Limb (tissue), 2 donors: Measurements from ENCODE around the gene ATP2C2.
"Not testable (repeated sequence)": the region's sequence is repeated elsewhere in the genome, so short reads cannot be mapped to it uniquely, and the experiment has no call there.

Experiments used
- DNase-seq, 2 donors: peaks; one replicate each; pipeline ENCODE4 v3.0.0-alpha.2; 2016; ENCODE audit errors: extremely low spot score in 2 of 2

The ATP2C2 gene

DNA sequence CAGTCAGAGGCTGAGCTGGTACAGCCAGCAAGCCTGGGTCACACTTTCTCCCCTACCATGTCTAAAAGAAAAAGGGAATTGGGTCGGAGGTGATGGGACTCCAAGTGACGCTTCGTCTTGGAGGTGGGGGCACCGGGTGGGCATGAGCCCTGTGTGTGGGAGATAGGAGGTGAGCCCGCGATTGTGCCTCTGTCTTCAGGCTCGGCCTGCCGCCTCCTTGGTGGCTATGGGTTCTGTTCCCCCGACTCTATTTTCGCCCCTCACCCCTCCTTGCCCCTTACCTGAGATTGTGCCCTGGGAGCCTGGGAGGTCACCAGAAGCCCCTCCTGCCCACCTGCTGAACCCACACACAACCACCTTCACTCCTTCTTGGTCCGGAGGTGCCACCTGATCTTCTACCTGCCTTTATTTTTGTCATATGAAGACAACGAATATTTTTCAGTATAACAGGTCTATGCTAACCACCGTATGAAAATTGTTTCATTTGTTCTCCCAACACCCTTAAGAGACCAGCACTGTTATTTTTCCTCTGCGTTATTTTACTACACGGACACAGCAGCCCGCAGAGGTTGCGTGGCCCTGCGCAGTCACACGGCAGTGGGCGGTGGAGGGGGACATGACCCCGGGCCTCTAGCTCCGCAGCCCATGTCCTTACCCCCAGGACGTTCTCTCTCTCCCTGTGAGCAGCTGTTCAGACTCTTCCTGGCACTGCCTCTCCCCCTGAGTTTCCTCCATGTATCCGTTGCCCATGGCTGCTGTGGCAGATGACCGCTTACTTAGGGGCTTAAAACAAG, 49.9 kb downstream of the ATP2C2 start:
- DNase-seq = no peak

DNA sequence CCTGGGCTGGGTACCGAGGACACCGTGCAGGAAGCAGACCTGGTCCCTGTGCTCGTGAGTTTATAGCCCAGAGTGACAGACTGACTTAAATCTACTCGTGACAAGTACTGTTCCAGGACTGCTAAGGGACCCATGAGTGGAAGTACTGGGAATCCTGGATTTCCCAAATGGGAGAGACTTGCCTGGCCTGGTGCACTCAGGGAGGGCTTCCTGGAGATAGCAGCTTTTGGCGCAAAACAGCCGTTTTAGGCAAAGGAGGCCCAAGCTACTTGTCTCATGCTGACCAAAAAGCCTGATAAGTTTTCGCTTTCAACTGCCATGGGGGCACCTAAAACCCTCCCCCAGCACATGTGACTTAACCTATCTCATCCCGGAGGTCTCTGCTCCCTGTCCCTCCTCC, 51.4 kb downstream of the ATP2C2 start:
- DNase-seq = no peak

DNA sequence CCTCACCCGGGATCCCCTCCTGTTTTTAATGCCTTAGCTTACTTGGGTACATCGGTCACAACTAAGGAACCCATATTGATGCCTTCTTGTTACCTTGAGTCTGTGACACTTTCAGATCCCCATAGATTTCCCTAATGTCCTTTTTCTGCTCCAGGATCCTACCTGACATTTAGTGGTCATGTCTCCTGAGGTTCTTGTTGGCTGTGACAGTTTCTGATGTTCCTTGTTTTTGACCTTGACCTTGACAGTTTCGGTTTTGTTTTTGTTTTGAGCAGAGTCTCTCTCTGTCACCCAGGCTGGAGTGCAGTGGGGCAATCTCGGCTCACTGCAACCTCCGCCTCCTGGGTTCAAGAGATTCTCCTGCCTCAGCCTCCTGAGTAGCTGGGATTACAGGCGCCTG, 52.2 kb downstream of the ATP2C2 start:
- not testable (repeated sequence) for DNase-seq

DNA sequence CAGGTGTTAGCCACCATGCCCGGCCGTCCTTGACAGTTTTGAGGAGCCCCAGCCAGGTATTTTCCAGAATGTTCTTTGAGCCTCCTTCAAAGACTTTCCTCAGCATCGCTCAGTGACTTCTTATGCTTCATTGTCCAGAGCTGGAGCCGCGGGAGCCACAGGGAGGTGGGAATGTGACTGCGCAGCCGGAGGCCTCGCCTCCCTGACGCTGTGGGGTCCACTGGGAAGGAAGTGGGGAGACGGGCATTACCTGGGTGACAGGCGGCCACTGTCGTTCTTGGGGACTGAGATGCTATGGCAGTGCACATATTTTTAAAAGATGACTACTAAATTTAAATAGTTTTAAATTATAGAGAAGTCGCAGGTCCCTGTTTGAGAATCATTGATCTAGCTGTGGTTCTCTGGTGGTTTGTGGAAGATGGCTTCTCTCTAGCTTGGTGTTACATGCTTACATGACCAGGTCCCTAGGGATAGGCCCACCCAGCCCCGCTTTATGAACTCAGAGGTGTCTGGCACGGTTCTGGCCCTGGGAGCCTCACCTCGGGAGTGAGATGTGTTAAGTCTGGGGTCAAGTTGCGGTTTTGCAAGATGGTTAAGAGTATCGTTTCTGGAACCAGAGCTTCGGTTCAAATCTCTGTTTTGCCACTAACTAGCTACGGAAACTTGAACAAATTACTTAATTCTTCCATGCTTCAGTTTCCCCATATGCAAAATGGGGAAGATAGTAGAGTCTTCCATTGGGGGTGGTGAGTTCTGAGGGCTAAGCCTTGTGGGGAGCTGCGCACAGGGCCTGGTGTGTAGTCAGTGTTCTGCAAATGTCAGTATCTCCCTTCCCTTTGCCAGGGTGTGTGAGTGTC, 53.0 kb downstream of the ATP2C2 start:
- no peak for DNase-seq

DNA sequence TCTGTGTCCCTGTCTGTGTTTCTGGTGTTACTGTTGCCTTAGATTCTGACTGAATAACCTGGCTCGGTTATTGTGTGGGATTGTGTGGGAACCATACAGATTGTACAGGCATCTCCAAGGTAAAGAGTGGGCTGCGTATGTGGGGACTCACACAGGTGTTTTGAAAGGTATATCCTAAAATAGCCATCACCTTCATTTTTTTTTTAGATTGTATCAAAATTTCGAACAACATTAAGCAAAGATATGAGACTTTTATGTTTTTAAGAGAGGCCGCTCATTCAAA, 53.5 kb downstream of the ATP2C2 start:
- DNase-seq = no peak

DNA sequence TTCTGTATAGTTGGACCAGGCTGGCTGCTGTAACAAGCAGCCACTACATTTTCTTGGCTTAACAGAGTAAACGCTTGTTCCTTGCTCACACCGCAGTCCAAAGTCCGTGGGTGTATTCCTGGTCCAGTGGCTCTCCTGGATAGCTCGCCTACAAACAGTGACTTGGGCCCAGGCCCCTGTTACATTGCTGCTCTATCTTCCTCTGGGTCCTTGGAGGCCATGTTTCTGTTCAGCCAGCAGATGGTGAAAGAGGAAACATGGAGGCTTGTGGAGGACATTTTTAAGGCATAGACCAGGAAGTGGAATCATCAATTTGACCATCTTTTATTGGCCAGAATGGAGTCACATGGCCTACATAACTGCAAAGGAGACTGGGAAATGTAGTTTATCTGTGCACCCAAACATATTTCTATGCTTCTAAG, 55.1 kb downstream of the ATP2C2 start:
- DNase-seq = no peak

DNA sequence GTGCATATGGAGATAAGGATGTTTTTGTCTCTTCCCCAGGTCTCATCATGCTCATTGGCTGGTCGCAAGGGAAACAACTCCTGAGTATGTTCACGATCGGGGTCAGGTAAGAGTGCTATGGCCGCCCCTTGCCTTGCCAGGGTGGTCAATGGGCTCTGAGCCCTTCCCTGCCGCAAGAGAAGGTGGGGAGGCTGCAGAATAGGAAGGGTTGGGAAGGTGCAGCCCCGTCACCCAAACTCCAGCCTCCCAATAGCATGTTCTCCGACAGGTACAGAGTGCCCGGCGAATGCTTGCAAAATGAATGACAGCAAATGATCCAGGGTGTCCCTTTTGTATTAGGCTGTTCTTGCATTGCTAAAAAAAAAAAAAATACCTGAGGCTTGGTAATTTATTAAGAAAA, 57.4 kb downstream of the ATP2C2 start:
- no peak for DNase-seq

DNA sequence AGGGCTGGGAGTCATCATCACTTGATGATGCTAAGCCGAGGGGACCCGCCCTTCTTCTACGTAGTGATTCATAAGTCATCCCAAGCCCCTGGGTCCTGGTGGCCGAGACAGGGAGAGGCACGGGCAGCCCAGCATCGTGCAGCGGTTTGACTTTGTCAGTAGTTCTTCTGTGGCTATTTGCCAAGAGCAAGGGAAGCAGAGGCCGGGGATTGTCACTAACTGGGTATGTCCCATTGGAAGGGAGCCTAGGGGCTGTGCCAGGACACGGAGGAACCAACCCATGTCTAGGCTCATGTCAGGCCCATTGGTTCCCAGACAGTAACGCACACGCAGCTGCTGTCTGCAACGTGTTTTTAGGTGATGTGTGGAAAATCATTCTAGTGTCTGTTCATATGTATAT, 58.5 kb downstream of the ATP2C2 start:
- DNase-seq = no peak

DNA sequence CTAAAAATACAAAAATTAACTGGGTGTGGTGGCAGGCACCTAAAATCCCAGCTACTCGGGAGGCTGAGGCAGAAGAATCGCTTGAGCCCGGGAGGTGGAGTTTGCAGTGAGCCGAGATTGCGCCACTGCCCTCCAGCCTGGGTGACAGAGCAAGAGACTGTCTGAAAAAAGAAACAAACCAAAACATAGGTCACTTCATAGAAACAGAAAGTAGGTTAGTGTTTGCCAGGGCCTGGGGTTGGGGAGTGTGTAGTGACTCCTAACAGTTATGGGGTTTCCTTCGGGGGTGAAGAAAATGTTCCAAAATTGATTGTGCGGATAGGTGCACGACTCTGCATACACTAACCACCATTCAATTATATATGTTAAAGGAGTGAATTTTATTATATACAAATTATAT, 59.2 kb downstream of the ATP2C2 start:
- DNase-seq = no peak

DNA sequence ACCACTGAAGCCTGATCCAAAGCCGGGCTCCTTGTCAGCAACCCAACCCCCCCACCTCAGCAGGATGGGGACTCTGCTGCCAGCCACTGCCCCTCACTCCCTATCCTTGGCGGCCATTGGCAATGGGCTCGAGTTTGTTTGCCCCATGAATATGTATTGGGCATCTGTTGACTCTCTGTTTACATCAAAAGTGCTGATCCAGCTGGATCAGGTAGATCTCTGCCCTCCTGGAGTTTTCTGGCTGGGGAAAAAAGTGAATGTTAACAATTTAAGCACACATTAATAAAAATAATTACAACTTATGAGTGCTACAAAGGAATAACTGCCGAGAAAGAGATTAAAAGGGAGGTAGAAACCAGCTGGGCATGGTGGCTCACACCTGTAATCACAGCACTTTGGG, 62.5 kb downstream of the ATP2C2 start:
- no peak for DNase-seq

DNA sequence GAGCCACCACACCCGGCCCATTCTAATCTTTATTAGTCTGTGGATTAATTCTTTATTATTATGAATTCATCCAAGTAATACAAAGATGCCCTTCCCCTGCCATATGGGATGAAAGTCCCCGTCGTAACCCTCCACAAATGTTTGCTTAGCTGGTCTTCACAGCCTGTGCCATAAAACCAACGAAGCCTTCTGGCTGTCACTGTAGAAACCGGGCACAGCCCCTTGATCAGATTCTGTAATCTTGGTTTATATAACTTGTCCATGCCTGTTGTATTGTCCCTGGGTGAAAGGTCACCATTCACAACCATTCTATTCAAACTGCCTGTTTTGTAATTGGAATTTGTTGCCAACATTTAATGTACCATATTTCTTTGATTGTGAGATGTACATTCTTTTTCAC, 66.5 kb downstream of the ATP2C2 start:
- DNase-seq = no peak

DNA sequence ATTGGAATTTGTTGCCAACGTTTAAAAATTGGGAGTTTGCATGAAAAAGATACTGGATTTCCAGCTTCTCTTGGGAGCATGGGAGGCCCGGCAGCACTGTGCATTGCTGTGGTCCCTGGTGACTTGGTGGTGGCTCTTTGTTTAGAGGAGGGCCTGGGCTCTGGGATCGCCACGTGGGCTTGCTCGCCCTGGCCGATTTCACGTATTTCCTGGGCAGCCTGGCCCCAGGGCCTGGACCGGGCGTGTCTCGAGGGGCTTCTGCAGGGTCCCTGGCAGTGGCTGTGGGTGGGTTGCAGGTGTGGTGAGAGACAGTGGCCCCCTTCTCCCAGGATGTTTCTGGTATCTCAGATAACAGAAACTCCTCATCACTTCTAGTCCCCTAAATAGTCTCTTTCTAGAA, 67.9 kb downstream of the ATP2C2 start:
- no peak for DNase-seq

DNA sequence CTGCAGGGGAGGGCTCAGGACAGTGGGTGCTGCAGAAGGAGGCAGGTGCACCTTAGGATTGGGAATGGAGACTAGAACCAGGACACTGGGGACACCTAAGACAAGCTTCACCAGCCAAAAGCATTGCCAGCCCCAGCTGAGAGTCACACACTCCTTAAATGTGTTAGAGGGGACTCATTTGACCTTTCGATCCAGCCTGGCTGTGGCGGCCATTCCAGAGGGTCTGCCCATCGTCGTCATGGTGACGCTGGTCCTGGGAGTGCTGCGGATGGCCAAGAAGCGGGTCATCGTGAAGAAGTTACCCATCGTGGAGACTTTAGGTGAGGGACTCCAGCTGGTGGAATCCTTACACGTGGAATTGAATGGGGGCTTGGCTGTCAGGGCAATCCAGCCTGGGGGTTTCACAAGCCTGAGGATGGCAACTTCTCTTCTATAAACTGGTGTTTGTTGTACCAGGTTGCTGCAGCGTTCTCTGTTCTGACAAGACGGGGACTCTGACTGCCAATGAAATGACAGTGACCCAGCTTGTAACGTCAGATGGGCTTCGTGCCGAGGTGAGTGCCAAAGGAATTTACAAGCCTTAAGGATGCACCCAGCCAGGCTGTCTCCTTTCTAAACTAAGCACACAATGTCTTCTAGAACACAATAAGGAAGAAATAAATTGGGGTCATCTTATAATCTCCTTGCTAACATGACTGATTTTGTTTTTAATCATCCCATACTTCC, 70.8 kb downstream of the ATP2C2 start:
- no peak for DNase-seq

DNA sequence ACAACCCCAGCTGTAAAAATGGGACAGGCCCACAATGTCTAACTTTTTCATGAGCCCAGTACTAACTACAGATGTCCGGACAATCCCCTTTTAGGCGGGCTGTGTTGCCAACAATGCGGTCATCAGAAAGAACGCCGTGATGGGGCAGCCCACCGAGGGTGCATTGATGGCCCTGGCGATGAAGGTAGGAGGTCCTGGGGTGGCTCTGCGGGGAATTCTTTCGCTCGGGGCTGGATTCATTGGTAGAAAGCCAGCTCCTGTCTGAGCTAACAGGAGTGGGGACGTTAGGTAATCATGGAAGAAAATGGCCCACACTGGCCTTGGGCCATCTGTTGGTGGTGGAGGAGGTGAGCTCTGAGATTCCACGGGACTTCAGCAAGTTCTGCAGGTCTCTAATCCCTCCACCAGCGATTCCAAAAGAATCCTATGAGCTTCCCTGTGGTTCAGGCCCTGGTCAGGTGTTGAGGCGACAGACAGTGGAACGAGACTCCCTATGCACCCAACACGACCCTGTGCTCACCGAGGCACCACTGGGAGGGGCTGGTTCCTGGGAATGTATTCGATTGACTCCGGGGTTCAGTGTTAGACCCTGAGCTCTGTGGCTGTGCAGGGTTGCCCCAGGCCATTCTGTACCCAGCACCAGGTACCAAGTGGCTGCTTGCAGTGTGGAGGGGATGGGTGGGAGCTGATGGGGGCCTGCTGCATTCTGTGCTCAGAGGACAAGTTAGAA, 74.2 kb downstream of the ATP2C2 start:
- DNase-seq = no peak

DNA sequence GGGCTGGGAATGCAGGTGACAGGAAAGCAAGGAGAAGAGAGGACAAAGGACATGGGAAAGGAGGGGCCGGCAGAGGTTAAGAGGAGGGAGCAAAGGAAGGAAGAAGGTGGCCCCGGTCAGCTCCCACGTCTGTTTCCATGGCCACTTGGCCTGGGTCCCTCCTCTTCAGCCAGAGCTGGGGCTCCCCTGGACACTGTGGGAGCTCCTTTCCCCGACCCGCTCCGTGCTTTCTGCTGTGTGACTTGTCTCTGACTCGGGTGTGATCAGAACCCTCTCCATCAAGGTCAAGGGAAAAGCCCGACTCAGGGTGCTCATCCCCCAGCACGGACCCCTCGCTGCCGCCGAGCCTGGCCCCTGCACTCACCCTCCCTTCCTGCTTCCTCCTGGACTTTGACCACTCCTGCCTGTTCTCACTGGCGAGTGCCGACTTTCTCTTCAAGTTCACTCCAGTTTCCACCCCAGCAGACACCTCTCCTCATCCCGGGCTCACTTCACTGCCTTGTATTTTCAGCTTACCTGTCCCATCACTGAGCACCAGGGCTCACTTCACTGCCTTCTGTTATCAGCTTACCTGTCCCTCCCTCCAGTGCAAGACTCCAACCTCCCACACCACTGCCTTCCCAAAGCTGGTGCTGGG, 74.9 kb downstream of the ATP2C2 start:
- DNase-seq = no peak

DNA sequence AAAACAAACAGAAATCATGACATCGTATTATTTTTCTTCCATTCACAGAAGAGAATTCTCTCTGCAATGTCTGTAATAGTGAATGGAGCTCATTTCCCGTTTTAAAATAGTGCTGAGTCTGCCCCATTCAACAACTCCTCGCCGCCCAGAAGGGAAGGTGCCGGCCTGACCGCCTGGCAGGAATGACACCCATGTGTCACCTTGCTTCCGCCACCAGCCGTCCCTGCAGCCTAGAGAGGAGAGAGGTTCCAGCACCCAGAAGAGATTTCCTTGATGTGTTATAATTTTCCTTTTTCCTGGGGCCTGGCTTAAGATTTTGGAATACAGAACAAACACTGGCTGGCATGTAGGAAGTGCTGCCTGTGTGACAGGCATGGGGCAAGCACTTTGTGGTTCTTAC, 76.1 kb downstream of the ATP2C2 start:
- no peak for DNase-seq

DNA sequence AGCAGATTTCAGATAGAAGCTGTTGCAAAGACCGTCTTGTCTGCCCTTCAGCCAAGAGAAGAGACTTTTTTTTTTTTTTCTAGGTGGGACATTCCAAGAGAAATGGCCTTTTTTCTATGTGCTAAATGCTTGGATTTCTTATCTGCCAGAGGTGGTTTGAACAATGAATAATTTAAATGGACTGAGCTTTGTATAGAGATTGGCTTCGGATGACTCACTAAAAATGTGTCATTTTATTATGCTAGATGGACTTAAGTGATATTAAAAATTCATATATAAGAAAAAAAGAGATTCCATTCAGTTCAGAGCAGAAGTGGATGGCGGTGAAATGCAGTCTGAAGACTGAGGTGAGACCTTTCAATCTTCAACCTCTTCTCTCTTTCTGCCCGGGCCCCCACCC, 77.7 kb downstream of the ATP2C2 start:
- no peak for DNase-seq

DNA sequence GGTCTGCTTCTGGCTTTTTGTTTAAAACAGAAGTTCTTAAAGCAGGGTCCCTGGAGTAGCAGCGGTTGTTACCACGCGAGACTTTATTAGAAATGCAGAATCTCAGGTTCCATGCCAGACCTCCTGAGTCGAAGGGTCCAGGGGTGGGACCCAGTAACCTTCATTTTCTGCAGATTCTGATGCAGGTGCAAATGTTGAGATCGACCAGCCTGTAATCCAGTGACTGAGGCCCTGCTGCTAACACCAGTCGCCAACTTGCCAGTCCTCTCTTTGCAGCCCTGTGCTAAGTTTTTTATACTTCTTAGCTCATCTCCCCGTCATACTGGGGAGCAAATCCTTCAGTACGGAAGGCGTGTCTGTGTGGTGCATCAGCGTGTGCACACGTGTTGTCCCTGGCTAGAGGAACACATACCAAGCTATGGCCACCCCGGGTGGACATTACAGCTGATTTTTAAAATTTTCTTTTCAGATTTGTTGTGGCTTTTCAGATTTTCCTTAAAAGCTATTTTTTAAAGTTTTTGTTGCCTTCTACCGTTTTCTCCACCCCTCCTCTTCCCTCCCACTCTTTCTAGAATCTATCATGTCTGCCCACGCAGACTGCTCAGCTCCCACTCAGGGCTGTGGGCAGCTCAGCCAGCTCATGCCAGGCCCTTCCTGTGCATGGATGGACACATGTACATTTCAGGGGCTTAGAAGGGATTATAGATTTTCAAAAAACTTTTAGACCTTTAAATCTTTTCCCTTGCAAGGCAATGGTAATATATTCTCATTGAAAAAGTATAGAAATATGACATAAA, 78.5 kb downstream of the ATP2C2 start:
- DNase-seq = no peak

DNA sequence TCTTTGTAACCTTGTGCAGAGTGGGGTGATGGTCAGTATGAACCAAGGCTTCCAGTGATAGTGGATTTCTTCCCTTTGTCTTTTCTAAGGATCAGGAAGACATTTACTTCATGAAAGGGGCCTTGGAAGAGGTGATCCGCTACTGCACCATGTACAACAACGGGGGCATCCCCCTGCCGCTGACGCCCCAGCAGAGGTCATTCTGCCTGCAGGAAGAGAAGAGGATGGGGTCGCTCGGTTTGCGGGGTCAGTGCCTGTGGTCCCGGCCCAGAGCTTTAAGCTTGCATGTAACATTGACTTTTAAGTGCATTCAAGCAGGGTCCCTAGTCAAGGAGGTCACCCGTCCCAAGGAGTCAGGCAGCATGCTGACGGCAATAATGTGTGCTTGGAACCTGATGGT, 80.1 kb downstream of the ATP2C2 start:
- no peak for DNase-seq
